ENCODE measurements around the gene DRC1.

- TF ChIP-seq CTCF (IDR thresholded peaks at IDR 0.05; ENCODE audit: poor library complexity, severe bottlenecking) = no peak
- no peak for TF ChIP-seq EP300 (conservative IDR thresholded peaks at IDR 0.05; ENCODE audit: poor library complexity, severe bottlenecking)
- no peak for TF ChIP-seq REST (IDR thresholded peaks at IDR 0.05; ENCODE audit: borderline replicate concordance)
- no peak for TF ChIP-seq TAF1 (IDR thresholded peaks at IDR 0.05; ENCODE audit: low read depth)
- TF ChIP-seq EZH2 (IDR thresholded peaks at IDR 0.05; ENCODE audit: borderline replicate concordance, insufficient read depth, low read length, poor library complexity, severe bottlenecking) = no peak
- TF ChIP-seq RAD21 (conservative IDR thresholded peaks at IDR 0.05) = no peak
- TF ChIP-seq POLR2AphosphoS5 (IDR thresholded peaks at IDR 0.05) = no peak
- no peak for TF ChIP-seq SMC3 (conservative IDR thresholded peaks at IDR 0.05; ENCODE audit: poor library complexity)
Measured at GRCh38 chr2:26380281-26380680, 21.4 kb upstream of the DRC1 start.

Data from neural cell (in vitro differentiated cells).